Sigmoid colon (tissue), 7 donors: ENCODE measurements around the gene INHBE. TPM values are rescaled to one million over a fixed set of nuclear protein-coding genes. Genes with fewer than 3 reads are reported as not detected.

Experiments used
- DNase-seq: peaks from one replicate; pipeline ENCODE4 v3.0.0-alpha.2; 2019
- H3K27ac ChIP-seq, 4 donors: fragments of 200-600 bp; sonication (generic); one replicate each; pipeline ENCODE4 v1.5.1; 2016 to 2019; ENCODE audit warnings: mild to moderate bottlenecking in 1 of 4
- H3K27me3 ChIP-seq, 3 donors: fragments of 200-600 bp; sonication (generic); one replicate each; pipeline ENCODE4 v1.5.1; 2019; ENCODE audit warnings: mild to moderate bottlenecking in 1 of 3
- H3K36me3 ChIP-seq, 4 donors: fragments of 200-600 bp; sonication (generic); one replicate each; pipeline ENCODE4 v1.5.1; 2016 to 2019
- H3K4me1 ChIP-seq, 4 donors: fragments of 200-600 bp; sonication (generic); one replicate each; pipeline ENCODE4 v1.5.1; 2017 to 2019
- H3K4me3 ChIP-seq, 4 donors: fragments of 200-600 bp; sonication (generic); one replicate each; pipeline ENCODE4 v1.5.1; 2017 to 2019; ENCODE audit warnings: mild to moderate bottlenecking in 2 of 4, moderate library complexity in 1 of 4
- H3K9me3 ChIP-seq, 4 donors: fragments of 200-600 bp in 3 of 4; sonication (generic) in 3 of 4; one replicate each; pipeline versions ENCODE4 v1.5.1 to v1.6.1; 2013 to 2019
- CTCF ChIP-seq, 4 experiments: fragments of 450-650 bp in 3 of 4; fragments of 200-600 bp in 1 of 4; IDR thresholded peaks; one replicate each; pipeline ENCODE4 v1.5.1; 2016 to 2019; ENCODE audit warnings: antibody characterized with exemption in 4 of 4, mild to moderate bottlenecking in 3 of 4, moderate library complexity in 2 of 4
- EP300 ChIP-seq, 4 donors: sonication (generic); formaldehyde crosslinking; IDR thresholded peaks; one replicate each; pipeline ENCODE4 v1.6.1; 2017; ENCODE audit warnings: antibody characterized with exemption in 4 of 4
- POLR2A ChIP-seq, 2 donors: fragments of 450-650 bp; IDR thresholded peaks; one replicate each; pipeline ENCODE4 v1.6.1; 2016; ENCODE audit warnings: antibody characterized with exemption in 2 of 2, mild to moderate bottlenecking in 2 of 2, moderate library complexity in 2 of 2
- POLR2AphosphoS5 ChIP-seq, 4 donors: sonication (generic); formaldehyde crosslinking; IDR thresholded peaks; one replicate each; pipeline ENCODE4 v1.6.1; 2017; ENCODE audit warnings: antibody characterized with exemption in 4 of 4
- WGBS, 2 donors: extraction: QIAGEN DNeasy Blood & Tissue Kit; methylation state at CpG; one replicate each; pipeline ENCODE4 v1.1.7; 2013; 5-methylcytosine and 5-hydroxymethylcytosine counted together
- intact Hi-C: fragments of 100-400 bp; cut with DNase I; formaldehyde crosslinking; loops from one replicate; pipeline ENCODE4 v1.15.1; 2023
- polyA plus RNA-seq, 3 donors: library from polyadenylated mRNA; stranded (reverse); fragments of 200-250 nt; gene quantifications; one replicate each; pipeline ENCODE4 v1.2.3, GENCODE V29; 2013
- total RNA-seq, 4 donors: library from RNA; depleted of rRNA; stranded (reverse); fragments of >200 nt; gene quantifications; one replicate each; pipeline ENCODE4 v1.1.0, GENCODE V29; 2016
- donor health status: healthy with polysubstance abuse.
- donor health status: Bipolar disorder and iron deficiency.
- donor health status: healthy.

INHBE gene
- total and polyA plus RNA-seq, 7 donors, result 0.09 to 0.36 TPM; not detected in 5

- DNase-seq, result peak; percentile 79
- WGBS, 2 donors, result 11 to 34% methylated on average over 84 of the region's 84 CpGs
- intact Hi-C loops, result no loop called here
Measured at GRCh38 chr12:57475271-57476161, 20.4 kb downstream of the INHBE start.

GRCh38 chr12:57476162-57476992, 21.3 kb downstream of the INHBE start:
- peak overlapping the region; percentile 14 to 47 (median 34) for H3K4me3 ChIP-seq
- H3K27ac ChIP-seq, result peak overlapping the region in 1 of 4 donors; percentile 43
- no peak for TF ChIP-seq POLR2AphosphoS5 (IDR thresholded peaks at IDR 0.05)
- no peak for TF ChIP-seq POLR2A (IDR thresholded peaks at IDR 0.05)
- no peak for TF ChIP-seq CTCF (IDR thresholded peaks at IDR 0.05)
- DNase-seq, result no peak
- no peaks in the 10 kb centered on the region for H3K36me3 ChIP-seq
- H3K27me3 ChIP-seq, result peaks cover 27 to 71% (median 44%) of the 10 kb centered on the region in 3 donors
- H3K4me1 ChIP-seq, result peaks cover 0 to 20% (median 17%) of the 10 kb centered on the region in 4 donors
- intact Hi-C loops, result no loop called here
- 13 to 19% methylated on average over 29 of the region's 29 CpGs for WGBS, 2 donors
- no peaks in the 10 kb centered on the region for H3K9me3 ChIP-seq

More at GRCh38 chr12:57475271-57476161, 20.4 kb downstream of the INHBE start:
- TF ChIP-seq POLR2AphosphoS5 (IDR thresholded peaks at IDR 0.05) (no peak), CTCF (IDR thresholded peaks at IDR 0.05) (no peak), EP300 (IDR thresholded peaks at IDR 0.05) (no peak), POLR2A (IDR thresholded peaks at IDR 0.05) (no peak)
- Histone ChIP-seq H3K27ac (no peak overlapping the region), H3K36me3 (no peaks in the 10 kb centered on the region), H3K4me3 (peak overlapping the region; percentile 14 to 47 (median 34)), H3K9me3 (no peaks in the 10 kb centered on the region), H3K4me1 (peaks cover 0 to 20% (median 17%) of the 10 kb centered on the region in 4 donors), H3K27me3 (peaks cover 27 to 74% (median 44%) of the 10 kb centered on the region in 3 donors)

- intact Hi-C loops, result no loop called here
- Histone ChIP-seq H3K27me3 (peaks cover 27 to 66% (median 44%) of the 10 kb centered on the region in 3 donors), H3K27ac (peak overlapping the region in 3 of 4 donors; percentile 40 to 59 (median 43)), H3K4me1 (peaks cover 0 to 20% (median 17%) of the 10 kb centered on the region in 4 donors), H3K36me3 (no peaks in the 10 kb centered on the region), H3K9me3 (no peaks in the 10 kb centered on the region), H3K4me3 (peak overlapping the region in 2 of 4 donors; percentile 41 to 47)
- 49 to 78% methylated on average over 15 of the region's 15 CpGs for WGBS, 2 donors
- TF ChIP-seq POLR2AphosphoS5 (IDR thresholded peaks at IDR 0.05) (no peak), EP300 (IDR thresholded peaks at IDR 0.05) (no peak), POLR2A (IDR thresholded peaks at IDR 0.05) (no peak), CTCF (IDR thresholded peaks at IDR 0.05) (no peak)
- DNase-seq, result no peak
Measured at GRCh38 chr12:57476993-57477709, 22.0 kb downstream of the INHBE start.
